Heart left ventricle (tissue), 16 donors: ENCODE results near the gene ARRDC2. TPM values are rescaled to one million over a fixed set of nuclear protein-coding genes. Genes with fewer than 3 reads are reported as not detected.
"Not testable (repeated sequence)": the region's sequence is repeated elsewhere in the genome, so short reads cannot be mapped to it uniquely, and the experiment has no call there.

Experiments
- ATAC-seq, 4 donors: fragments of 200-7000 bp; cut with Tn5 transposase; one replicate each; pipeline ENCODE4 v1.9.1; 2020 to 2022; ENCODE audit warnings: moderate library complexity in 4 of 4, mild to moderate bottlenecking in 3 of 4, moderate number of reproducible peaks in 1 of 4
- DNase-seq, 5 donors: peaks; one replicate each; pipeline ENCODE4 v3.0.0-alpha.2; 2020
- H3K27ac ChIP-seq, 12 donors: fragments of 200-600 bp; sonication (generic) in 4 of 12; one replicate each; pipeline versions ENCODE4 v1.5.0 to v1.8.0; 2016 to 2022; ENCODE audit warnings: mild to moderate bottlenecking in 2 of 12
- H3K27me3 ChIP-seq, 9 donors: fragments of 200-600 bp; sonication (generic) in 2 of 9; one replicate each; pipeline versions ENCODE4 v1.5.1 to v1.8.0; 2016 to 2022; ENCODE audit warnings: mild to moderate bottlenecking in 3 of 9
- H3K36me3 ChIP-seq, 9 donors: fragments of 200-600 bp; sonication (generic) in 2 of 9; one replicate each; pipeline versions ENCODE4 v1.5.0 to v1.8.0; 2018 to 2022; ENCODE audit warnings: mild to moderate bottlenecking in 2 of 9
- H3K4me1 ChIP-seq, 12 donors: fragments of 200-600 bp; sonication (generic) in 4 of 12; one replicate each; pipeline versions ENCODE4 v1.5.0 to v1.8.0; 2016 to 2022; ENCODE audit warnings: mild to moderate bottlenecking in 3 of 12
- H3K4me3 ChIP-seq, 12 donors: fragments of 200-600 bp; sonication (generic) in 4 of 12; one replicate each; pipeline versions ENCODE4 v1.5.0 to v1.8.0; 2017 to 2022; ENCODE audit warnings: mild to moderate bottlenecking in 9 of 12, moderate library complexity in 4 of 12
- H3K9me3 ChIP-seq, 12 donors: fragments of 200-600 bp; sonication (generic) in 4 of 12; one replicate each; pipeline versions ENCODE4 v1.5.0 to v1.8.0; 2016 to 2022; ENCODE audit warnings: mild to moderate bottlenecking in 1 of 12
- POLR2A ChIP-seq, 2 donors: fragments of 450-650 bp; IDR thresholded peaks; one replicate each; pipeline ENCODE4 v1.6.1; 2017; ENCODE audit warnings: antibody characterized with exemption in 2 of 2, mild to moderate bottlenecking in 2 of 2, moderate library complexity in 2 of 2
- WGBS, 4 donors: extraction: QIAGEN DNeasy Blood & Tissue Kit in 2 of 4; methylation state at CpG; one replicate each; pipeline versions ENCODE4 v1.1.5 to v1.1.7; 2013 to 2018; 5-methylcytosine and 5-hydroxymethylcytosine counted together
- intact Hi-C, 10 donors: fragments of 100-400 bp; cut with DNase I; formaldehyde crosslinking; loops; one replicate each; pipeline versions ENCODE4 v1.11.1 to v1.14.2; 2022
- polyA plus RNA-seq, 2 donors: library from polyadenylated mRNA; stranded (reverse); fragments of 200-250 nt; gene quantifications; one replicate each; pipeline ENCODE4 v1.2.3, GENCODE V29; 2013
- total RNA-seq, 9 donors: library from RNA; depleted of rRNA in 2 of 9; stranded (reverse); fragments of >200 nt in 2 of 9; fragmentation: NEBNext Ultra II Directional in 3 of 9; extraction: Animal tissue kit (Norgen Biotek cat#: 25700) in 3 of 9; gene quantifications; one replicate each; pipeline versions ENCODE4 v1.1.0 to v1.2.4, GENCODE V29; 2016 to 2023
- TF ChIP-seq, protein P1 (sequence below), 12 donors: fragments of 200-600 bp; sonication (generic) in 4 of 12; IDR thresholded peaks; one replicate each; pipeline versions ENCODE4 v1.5.0 to v1.8.0; 2018 to 2022; ENCODE audit warnings: antibody characterized with exemption in 12 of 12, mild to moderate bottlenecking in 5 of 12
- donor health status: ischemic (EF 13 %, LVEDD 7.1; RV severe dilation, severe dysfunction).
- donor health status: healthy with polysubstance abuse.
- donor health status: DM: no; HTN: yes; CAD: no.
- donor health status: DM: no; HTN: no; CAD: no.
- donor health status: ischemic (EF 25% LVEDD 6.9; RV normal size, moderate dysfunction).
- donor health status: ischemic (EF 25% LVEDD 5.7; RV mildly dilated, moderate dysfunction).
- donor health status: healthy.
- donor health status: DM: yes; HTN: yes; CAD: no.
- donor health status: ischemic (EF 35%, LVEDD 5.7; RV mildly dilated, moderate dysfunction).
- donor health status: nonischemic (EF 11% LVEDD 7.7; RV severe dilation, severe dysfunction).
- donor health status: DM: yes; HTN: yes; CAD: no.
- donor health status: PGD.
- donor health status: ischemic (EF 29% LVEDD 5.4; RV normal size, mild dysfunction).
- donor health status: nonischemic (EF 23%, LVEDD 6.1; RV moderate dilation, normal function).

ARRDC2 gene
- total and polyA plus RNA-seq, 11 donors = 5.8 to 35.5 (median 14.3) TPM

DNA sequence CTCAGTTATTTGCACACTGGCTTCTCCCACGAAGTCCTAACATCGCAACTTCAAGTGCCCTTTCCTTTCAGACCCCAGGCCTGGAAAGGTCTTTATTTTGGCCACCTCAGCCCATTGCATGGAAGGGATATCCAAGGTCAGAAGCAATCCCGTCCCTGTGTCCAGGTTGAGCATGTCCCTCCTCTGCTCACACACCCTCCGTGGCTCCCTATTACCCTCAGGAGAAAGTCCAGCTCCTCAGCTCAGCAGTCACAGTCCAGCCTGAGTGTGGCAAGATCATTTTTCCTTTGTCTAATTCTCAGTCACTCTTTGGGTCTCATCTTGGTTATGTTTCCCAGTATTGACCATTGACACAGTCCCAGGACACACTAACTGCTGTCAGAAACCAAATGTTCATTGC is 19.2 kb downstream of the ARRDC2 start:
- no peak for ATAC-seq
- no peak for DNase-seq
- intact Hi-C loops = no loop called here
- Histone ChIP-seq H3K4me1 (peaks cover 14 to 36% (median 25%) of the 10 kb centered on the region in 12 donors), H3K27ac (no peak overlapping the region), H3K36me3 (no peaks in the 10 kb centered on the region), H3K9me3 (no peaks in the 10 kb centered on the region), H3K4me3 (no peak overlapping the region), H3K27me3 (no peaks in the 10 kb centered on the region)
- TF ChIP-seq POLR2A (IDR thresholded peaks at IDR 0.05) = no peak
- TF ChIP-seq, protein P1, sequence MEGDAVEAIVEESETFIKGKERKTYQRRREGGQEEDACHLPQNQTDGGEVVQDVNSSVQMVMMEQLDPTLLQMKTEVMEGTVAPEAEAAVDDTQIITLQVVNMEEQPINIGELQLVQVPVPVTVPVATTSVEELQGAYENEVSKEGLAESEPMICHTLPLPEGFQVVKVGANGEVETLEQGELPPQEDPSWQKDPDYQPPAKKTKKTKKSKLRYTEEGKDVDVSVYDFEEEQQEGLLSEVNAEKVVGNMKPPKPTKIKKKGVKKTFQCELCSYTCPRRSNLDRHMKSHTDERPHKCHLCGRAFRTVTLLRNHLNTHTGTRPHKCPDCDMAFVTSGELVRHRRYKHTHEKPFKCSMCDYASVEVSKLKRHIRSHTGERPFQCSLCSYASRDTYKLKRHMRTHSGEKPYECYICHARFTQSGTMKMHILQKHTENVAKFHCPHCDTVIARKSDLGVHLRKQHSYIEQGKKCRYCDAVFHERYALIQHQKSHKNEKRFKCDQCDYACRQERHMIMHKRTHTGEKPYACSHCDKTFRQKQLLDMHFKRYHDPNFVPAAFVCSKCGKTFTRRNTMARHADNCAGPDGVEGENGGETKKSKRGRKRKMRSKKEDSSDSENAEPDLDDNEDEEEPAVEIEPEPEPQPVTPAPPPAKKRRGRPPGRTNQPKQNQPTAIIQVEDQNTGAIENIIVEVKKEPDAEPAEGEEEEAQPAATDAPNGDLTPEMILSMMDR (IDR thresholded peaks at IDR 0.05) = no peak
- 92 to 96% (median 94%) methylated on average over 4 of the region's 4 CpGs for WGBS, 4 donors

DNA sequence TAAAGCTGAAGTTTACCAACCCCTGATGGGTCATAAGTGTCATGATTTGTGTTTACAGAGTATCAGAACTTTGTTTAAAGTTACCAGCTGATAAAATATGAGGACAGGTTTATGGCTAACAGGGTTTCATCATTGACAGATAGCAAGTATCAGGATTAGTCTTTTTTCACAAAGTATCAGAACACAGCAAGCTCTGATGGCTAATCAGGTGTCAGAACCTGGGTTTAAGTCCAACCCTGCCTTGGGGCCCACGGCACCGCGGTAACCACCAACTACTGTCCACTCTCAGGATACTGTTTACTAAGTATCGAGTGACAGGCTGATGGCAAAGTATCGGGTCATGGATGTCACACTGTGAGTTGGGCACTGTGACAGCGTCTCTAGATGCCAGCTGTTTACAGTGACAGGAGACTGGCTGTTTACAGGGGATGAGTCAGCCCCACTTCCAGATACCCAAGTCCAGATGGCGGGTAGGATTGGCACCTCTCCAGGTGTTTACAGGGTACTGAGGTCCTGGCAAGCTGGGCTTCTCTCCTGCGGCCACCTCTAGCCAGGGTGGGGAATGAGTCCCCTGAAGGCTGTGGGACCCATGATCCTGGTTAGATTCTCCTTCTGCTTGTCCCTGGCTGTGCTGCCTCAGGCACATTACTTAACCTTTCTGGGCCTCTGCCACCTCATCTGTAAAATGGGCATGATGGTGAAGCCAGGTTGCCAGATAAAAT is 21.8 kb downstream of the ARRDC2 start:
- DNase-seq (peak in 2 of 5 donors; percentile 60 to 66), ATAC-seq (peak in 3 of 4 donors; percentile 55 to 65 (median 64))
- Histone ChIP-seq H3K4me3 (no peak overlapping the region), H3K27ac (peak overlapping the region in 1 of 12 donors; percentile 34), H3K9me3 (no peaks in the 10 kb centered on the region), H3K27me3 (no peaks in the 10 kb centered on the region), H3K36me3 (no peaks in the 10 kb centered on the region), H3K4me1 (peaks cover 0 to 15% (median under 1%) of the 10 kb centered on the region in 12 donors)
- 56 to 73% (median 63%) methylated on average over 6 to 8 of the region's 8 CpGs for WGBS, 4 donors
- intact Hi-C loops = no loop called here
- TF ChIP-seq, protein P1 (IDR thresholded peaks at IDR 0.05) = no peak
- no peak for TF ChIP-seq POLR2A (IDR thresholded peaks at IDR 0.05)

DNA sequence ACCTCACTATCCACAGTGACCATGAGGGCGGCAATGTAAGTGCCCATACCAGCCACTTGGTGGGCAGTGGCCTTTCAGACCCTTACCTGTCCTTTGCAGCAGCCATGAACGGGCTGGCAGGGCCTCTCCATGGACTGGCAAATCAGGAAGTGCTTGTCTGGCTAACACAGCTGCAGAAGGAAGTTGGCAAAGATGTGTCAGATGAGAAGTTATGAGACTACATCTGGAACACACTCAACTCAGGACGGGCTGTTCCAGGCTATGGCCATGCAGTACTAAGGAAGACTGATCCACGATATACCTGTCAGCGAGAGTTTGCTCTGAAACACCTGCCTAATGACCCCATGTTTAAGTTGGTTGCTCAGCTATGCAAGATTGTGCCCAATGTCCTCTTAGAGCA is 23.4 kb downstream of the ARRDC2 start:
- ATAC-seq = peak in 3 of 4 donors; percentile 22 to 47 (median 38)
- 80 to 85% (median 82%) methylated on average over 5 of the region's 5 CpGs for WGBS, 4 donors
- peaks cover 0 to 15% (median 0%) of the 10 kb centered on the region in 12 donors for H3K4me1 ChIP-seq
- peak overlapping the region in 2 of 12 donors; percentile 9 to 49 for H3K27ac ChIP-seq
- H3K36me3 ChIP-seq, DNase-seq, H3K9me3 ChIP-seq, intact Hi-C loops, H3K4me3 ChIP-seq, H3K27me3 ChIP-seq: not testable (repeated sequence)

DNA sequence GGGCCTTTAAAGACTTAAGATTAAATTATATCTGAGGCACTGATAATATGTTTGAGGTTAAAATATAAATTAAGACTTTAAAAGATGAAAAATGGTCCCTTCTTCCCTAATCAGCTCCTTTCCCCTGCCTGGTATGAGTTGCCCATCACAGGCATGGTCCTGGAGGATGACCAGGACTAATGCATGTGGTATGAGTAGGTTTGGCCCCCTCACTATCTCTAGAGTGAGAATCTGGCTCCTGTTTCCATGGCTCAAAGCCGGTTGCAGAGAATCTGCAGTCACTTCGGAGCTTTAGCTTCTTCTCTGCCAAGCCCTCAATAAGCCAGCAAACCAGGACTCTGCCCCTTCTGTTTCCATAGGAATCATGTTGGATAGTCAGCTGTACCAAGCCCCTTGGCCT is 24.1 kb downstream of the ARRDC2 start:
- H3K9me3 ChIP-seq, H3K4me3 ChIP-seq, intact Hi-C loops, H3K36me3 ChIP-seq, H3K27me3 ChIP-seq, H3K27ac ChIP-seq, DNase-seq: not testable (repeated sequence)
- 45 to 50% (median 48%) methylated on average over 2 of the region's 2 CpGs for WGBS, 4 donors
- ATAC-seq = peak in 2 of 4 donors; percentile 34 to 49
- H3K4me1 ChIP-seq = peaks cover 0 to 15% (median 0%) of the 10 kb centered on the region in 12 donors

DNA sequence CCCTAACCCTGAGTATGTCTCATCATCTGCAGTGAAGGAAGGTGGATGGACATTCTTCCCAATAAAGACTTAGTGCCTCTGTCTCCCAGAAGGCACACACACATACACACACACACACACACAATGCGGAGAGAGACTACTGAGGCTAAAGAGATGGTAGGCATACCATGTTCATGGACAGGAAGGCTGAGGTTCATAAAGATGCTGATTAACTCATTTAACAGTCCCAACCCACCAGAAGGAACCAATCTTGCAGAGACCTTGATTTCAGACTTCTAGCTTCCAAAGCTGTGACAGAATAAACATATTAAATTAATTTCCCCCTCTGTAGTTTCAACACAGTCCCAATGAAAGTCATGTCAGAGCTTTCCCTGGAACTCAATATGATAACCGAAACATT is 33.1 kb downstream of the ARRDC2 start:
- Histone ChIP-seq H3K27me3 (no peaks in the 10 kb centered on the region), H3K27ac (no peak overlapping the region), H3K4me1 (peaks cover 0 to 21% (median 10%) of the 10 kb centered on the region in 12 donors), H3K4me3 (no peak overlapping the region), H3K36me3 (no peaks in the 10 kb centered on the region), H3K9me3 (peaks cover 0 to 7% (median 0%) of the 10 kb centered on the region in 12 donors)
- 66 to 97% (median 86%) methylated on average over 2 of the region's 2 CpGs for whole genome bisulfite sequencing, 4 donors
- TF ChIP-seq, protein P1 (IDR thresholded peaks at IDR 0.05) = no peak
- no peak for TF ChIP-seq POLR2A (IDR thresholded peaks at IDR 0.05)
- no peak for ATAC-seq
- no peak for DNase-seq
- intact Hi-C loops = no loop called here
